HUES64 (cell line): ENCODE data around the gene ZNF214. TPM values are rescaled to one million over a fixed set of nuclear protein-coding genes. Genes with fewer than 3 reads are reported as not detected.

Experiments used
- H3K27ac ChIP-seq: 2 replicates; pipeline ENCODE4 v1.7.0; 2013; ENCODE audit warnings: low read depth, low read length, inconsistent platforms
- H3K27me3 ChIP-seq: 2 replicates; pipeline ENCODE4 v1.6.1; 2013; ENCODE audit warnings: mild to moderate bottlenecking, low read length; ENCODE audit not compliant: insufficient read depth
- H3K36me3 ChIP-seq: 2 replicates; pipeline ENCODE4 v1.6.1; 2013; ENCODE audit warnings: mild to moderate bottlenecking, low read length; ENCODE audit not compliant: insufficient read depth
- H3K4me1 ChIP-seq: 2 replicates; pipeline ENCODE4 v1.6.1; 2013; ENCODE audit warnings: mild to moderate bottlenecking, low read length, moderate library complexity; ENCODE audit not compliant: insufficient read depth
- H3K4me3 ChIP-seq: 2 replicates; pipeline ENCODE4 v1.5.1; 2013; ENCODE audit warnings: mild to moderate bottlenecking, low read length, moderate library complexity
- H3K9ac ChIP-seq: 2 replicates; pipeline ENCODE4 v1.6.1; 2013; ENCODE audit warnings: mild to moderate bottlenecking, low read depth, low read length
- H3K9me3 ChIP-seq: 2 replicates; pipeline ENCODE4 v1.6.1; 2013; ENCODE audit warnings: low read depth, low read length; ENCODE audit not compliant: insufficient read depth
- WGBS: fragments of 150-250, 120-280 bp; methylation state at CpG from one replicate; pipeline ENCODE4 v1.1.7; 2013; ENCODE audit warnings: missing lambda C conversion rate; 5-methylcytosine and 5-hydroxymethylcytosine counted together
- polyA plus RNA-seq, 2 experiments: library from polyadenylated mRNA; stranded (reverse); fragments of 50-300 nt; gene quantifications; one replicate each; pipeline ENCODE4 v1.2.3, GENCODE V29; 2013

The ZNF214 gene
- 3.2 TPM for polyA plus RNA-seq (2013, experiment 1 of 2)
- polyA plus RNA-seq (2013, experiment 2 of 2): 4.6 TPM

- Histone ChIP-seq H3K4me3 (peak within 1 kb of the TSS; percentile 84), H3K4me1 (peaks cover 5% of the 10 kb centered on the region; the same call in 1 of the 2 replicates), H3K9ac (peak within 1 kb of the TSS; percentile 71), H3K9me3 (no peaks in the 10 kb centered on the region), H3K27ac (no peak within 1 kb of the TSS; the same call in 1 of the 2 replicates), H3K36me3 (no peaks in the 10 kb centered on the region), H3K27me3 (peaks cover 14% of the 10 kb centered on the region; the same call in 1 of the 2 replicates)
- WGBS: 5% methylated on average over 47 of the region's 47 CpGs
Measured at GRCh38 chr11:7020183-7020917, at the start of gene ZNF214, which contains the start of gene NLRP14. Gene ZNF214 (minus strand): TSS chr11:7020346. CDS start chr11:7002835, 17,511 bp downstream. Gene NLRP14 (plus strand): TSS chr11:7020479. CDS start chr11:7038587, 18,108 bp downstream.

GRCh38 chr11:7062534-7062933 is 42.4 kb upstream of the ZNF214 start:
- no peak overlapping the region for H3K27ac ChIP-seq
- no peak overlapping the region for H3K4me3 ChIP-seq
- H3K36me3 ChIP-seq: no peaks in the 10 kb centered on the region
- no peaks in the 10 kb centered on the region for H3K27me3 ChIP-seq
- no peaks in the 10 kb centered on the region for H3K9me3 ChIP-seq
- H3K9ac ChIP-seq: no peak overlapping the region
- WGBS: 90% methylated on average over 1 of the region's 2 CpGs
- H3K4me1 ChIP-seq: 0 out of 2 replicates have a peak, but pooled peaks cover 4% of the 10 kb centered on the region

- Histone ChIP-seq H3K9me3 (no peaks in the 10 kb centered on the region), H3K27me3 (no peaks in the 10 kb centered on the region), H3K27ac (no peak overlapping the region), H3K4me1 (0 out of 2 replicates have a peak, but pooled peaks cover 4% of the 10 kb centered on the region), H3K4me3 (no peak overlapping the region), H3K36me3 (no peaks in the 10 kb centered on the region), H3K9ac (no peak overlapping the region)
- WGBS: 94% methylated on average over 1 of the region's 1 CpG
Measured at GRCh38 chr11:7060868-7061267, 40.7 kb upstream of the ZNF214 start.

- no peaks in the 10 kb centered on the region for H3K27me3 ChIP-seq
- no peak overlapping the region for H3K9ac ChIP-seq
- no peaks in the 10 kb centered on the region for H3K9me3 ChIP-seq
- 83% methylated on average over 2 of the region's 2 CpGs for WGBS
- no peaks in the 10 kb centered on the region for H3K36me3 ChIP-seq
- no peak overlapping the region for H3K27ac ChIP-seq
- H3K4me3 ChIP-seq: no peak overlapping the region
- H3K4me1 ChIP-seq: 0 out of 2 replicates have a peak, but pooled peaks cover 4% of the 10 kb centered on the region
Measured at GRCh38 chr11:7057641-7058040, 37.5 kb upstream of the ZNF214 start.

GRCh38 chr11:7056828-7057513 is 36.8 kb upstream of the ZNF214 start:
- H3K9me3 ChIP-seq: no peaks in the 10 kb centered on the region
- WGBS: 94% methylated on average over 3 of the region's 6 CpGs
- no peak overlapping the region for H3K27ac ChIP-seq
- 0 out of 2 replicates have a peak, but pooled peaks cover under 1% of the 10 kb centered on the region for H3K4me1 ChIP-seq
- no peaks in the 10 kb centered on the region for H3K27me3 ChIP-seq
- no peaks in the 10 kb centered on the region for H3K36me3 ChIP-seq
- H3K9ac ChIP-seq: no peak overlapping the region
- H3K4me3 ChIP-seq: no peak overlapping the region

- no peaks in the 10 kb centered on the region for H3K9me3 ChIP-seq
- H3K27me3 ChIP-seq: no peaks in the 10 kb centered on the region
- H3K27ac ChIP-seq: no peak overlapping the region
- no peak overlapping the region for H3K9ac ChIP-seq
- WGBS: 100% methylated on average over 1 of the region's 1 CpG
- H3K4me3 ChIP-seq: no peak overlapping the region
- no peaks in the 10 kb centered on the region for H3K4me1 ChIP-seq
- no peaks in the 10 kb centered on the region for H3K36me3 ChIP-seq
Measured at GRCh38 chr11:7050191-7050590, 30.0 kb upstream of the ZNF214 start.

GRCh38 chr11:7046474-7047175 is 26.5 kb upstream of the ZNF214 start:
- 79% methylated on average over 3 of the region's 3 CpGs for WGBS
- no peak overlapping the region for H3K9ac ChIP-seq
- H3K4me3 ChIP-seq: no peak overlapping the region
- H3K27me3 ChIP-seq: no peaks in the 10 kb centered on the region
- H3K36me3 ChIP-seq: no peaks in the 10 kb centered on the region
- H3K9me3 ChIP-seq: no peaks in the 10 kb centered on the region
- H3K4me1 ChIP-seq: no peaks in the 10 kb centered on the region
- no peak overlapping the region for H3K27ac ChIP-seq

- H3K9me3 ChIP-seq: no peaks in the 10 kb centered on the region
- H3K27me3 ChIP-seq: peaks cover 5% of the 10 kb centered on the region
- H3K36me3 ChIP-seq: no peaks in the 10 kb centered on the region
- 92% methylated on average over 5 of the region's 6 CpGs for WGBS
- no peak overlapping the region for H3K9ac ChIP-seq
- no peak overlapping the region for H3K27ac ChIP-seq
- H3K4me3 ChIP-seq: no peak overlapping the region
- no peaks in the 10 kb centered on the region for H3K4me1 ChIP-seq
Measured at GRCh38 chr11:7034019-7034418, 13.9 kb upstream of the ZNF214 start.

- Histone ChIP-seq H3K9ac (no peak overlapping the region), H3K9me3 (no peaks in the 10 kb centered on the region), H3K36me3 (no peaks in the 10 kb centered on the region), H3K27me3 (peaks cover 5% of the 10 kb centered on the region), H3K4me1 (no peaks in the 10 kb centered on the region), H3K27ac (no peak overlapping the region), H3K4me3 (no peak overlapping the region)
- WGBS: 86% methylated on average over 1 of the region's 1 CpG
Measured at GRCh38 chr11:7032692-7033091, 12.5 kb upstream of the ZNF214 start.

- WGBS: 91% methylated on average over 11 of the region's 11 CpGs
Measured at GRCh38 chr11:7031471-7031871, 11.3 kb upstream of the ZNF214 start.

GRCh38 chr11:7030836-7031235 is 10.7 kb upstream of the ZNF214 start:
- Histone ChIP-seq H3K4me1 (no peaks in the 10 kb centered on the region), H3K9ac (no peak overlapping the region), H3K4me3 (no peak overlapping the region), H3K27ac (no peak overlapping the region), H3K9me3 (no peaks in the 10 kb centered on the region), H3K36me3 (no peaks in the 10 kb centered on the region), H3K27me3 (no peaks in the 10 kb centered on the region; the same call in none of the 2 replicates)
- WGBS: 91% methylated on average over 16 of the region's 16 CpGs

More at GRCh38 chr11:7031471-7031871, 11.3 kb upstream of the ZNF214 start:
- Histone ChIP-seq H3K27ac (no peak overlapping the region), H3K9ac (no peak overlapping the region), H3K4me3 (no peak overlapping the region), H3K4me1 (no peaks in the 10 kb centered on the region), H3K9me3 (no peaks in the 10 kb centered on the region), H3K27me3 (peaks cover 3% of the 10 kb centered on the region), H3K36me3 (no peaks in the 10 kb centered on the region)
